Epidermal melanocyte (primary cell): ENCODE measurements around the gene LIN28A.
"Not testable (repeated sequence)": the region's sequence is repeated elsewhere in the genome, so short reads cannot be mapped to it uniquely, and the experiment has no call there.

Source experiments
- DNase-seq: peaks from one replicate; pipeline ENCODE4 v3.0.0; 2011; ENCODE audit warnings: low spot score; ENCODE audit not compliant: insufficient read length

Gene LIN28A

GRCh38 chr1:26410706-26411623 lies at the start of gene LIN28A:
Gene LIN28A (plus strand): TSS chr1:26410817. CDS start chr1:26410892, 75 bp downstream.
- DNase-seq = no peak

- DNase-seq = no peak
Observed at GRCh38 chr1:26361605-26362122, 49.0 kb upstream of the LIN28A start.

- DNase-seq = no peak
Observed at GRCh38 chr1:26362331-26362730, 48.3 kb upstream of the LIN28A start.

- DNase-seq = peak; percentile 83
Observed at GRCh38 chr1:26363549-26364448, 46.8 kb upstream of the LIN28A start.

- no peak for DNase-seq
Observed at GRCh38 chr1:26364956-26365355, 45.7 kb upstream of the LIN28A start.

GRCh38 chr1:26367441-26367840 lies 43.2 kb upstream of the LIN28A start:
- DNase-seq = no peak

GRCh38 chr1:26368006-26368405 lies 42.6 kb upstream of the LIN28A start:
- DNase-seq = no peak

- no peak for DNase-seq
Observed at GRCh38 chr1:26368486-26368885, 42.1 kb upstream of the LIN28A start.

- DNase-seq = no peak
Observed at GRCh38 chr1:26370591-26371382, 39.8 kb upstream of the LIN28A start.

- DNase-seq = no peak
Observed at GRCh38 chr1:26372039-26372438, 38.6 kb upstream of the LIN28A start.

- not testable (repeated sequence) for DNase-seq
Observed at GRCh38 chr1:26372611-26373010, 38.0 kb upstream of the LIN28A start, which contains the start of gene ZNF683. Gene ZNF683 (minus strand): TSS chr1:26372750. CDS start chr1:26368571, 4,179 bp downstream.

- DNase-seq = no peak
Observed at GRCh38 chr1:26373281-26373680, 37.3 kb upstream of the LIN28A start.

GRCh38 chr1:26373789-26374188 lies 36.8 kb upstream of the LIN28A start:
- DNase-seq = no peak

GRCh38 chr1:26374361-26374760 lies 36.3 kb upstream of the LIN28A start:
- DNase-seq = not testable (repeated sequence)

GRCh38 chr1:26375081-26375480 lies 35.5 kb upstream of the LIN28A start:
- DNase-seq = no peak

GRCh38 chr1:26376050-26376449 lies 34.6 kb upstream of the LIN28A start:
- DNase-seq = no peak

- peak; percentile 45 for DNase-seq
Observed at GRCh38 chr1:26378088-26378878, 32.3 kb upstream of the LIN28A start.

- no peak for DNase-seq
Observed at GRCh38 chr1:26378879-26379251, 31.8 kb upstream of the LIN28A start.

- no peak for DNase-seq
Observed at GRCh38 chr1:26384076-26384475, 26.5 kb upstream of the LIN28A start.

- not testable (repeated sequence) for DNase-seq
Observed at GRCh38 chr1:26385063-26385462, 25.6 kb upstream of the LIN28A start.
